SK-N-SH treated with all-trans-retinoic acid at 6 μM for 48 hours (cell line): Measurements from ENCODE around the gene FTH1.

ENCODE experiments used
- ATAC-seq: fragments of 200-7000 bp; cut with Tn5 transposase; 3 replicates; pipeline ENCODE4 v1.9.1; 2020; ENCODE audit warnings: mild to moderate bottlenecking, moderate library complexity
- ARNTL ChIP-seq: fragments of 450-650 bp; formaldehyde crosslinking; IDR thresholded peaks from 2 replicates; pipeline ENCODE4 v1.5.0; 2020; ENCODE audit warnings: low read depth, mild to moderate bottlenecking, moderate library complexity, borderline replicate concordance
- BACH2 ChIP-seq: fragments of 250-450 bp; sonication (Bioruptor Pico); IDR thresholded peaks from 2 replicates; pipeline ENCODE4 v1.9.0; 2021; ENCODE audit warnings: mild to moderate bottlenecking, borderline replicate concordance
- CSDC2 ChIP-seq: fragments of 250-450 bp; sonication (Bioruptor Pico); IDR thresholded peaks from 2 replicates; pipeline ENCODE4 v1.5.0; 2020; ENCODE audit warnings: mild to moderate bottlenecking, moderate library complexity
- ESRRG ChIP-seq: fragments of 250-450 bp; sonication (Bioruptor Pico); IDR thresholded peaks from 2 replicates; pipeline ENCODE4 v1.6.1; 2021; ENCODE audit warnings: mild to moderate bottlenecking
- GLIS3 ChIP-seq: fragments of 250-450 bp; sonication (Bioruptor Pico); IDR thresholded peaks from 2 replicates; pipeline ENCODE4 v1.5.0; 2020; ENCODE audit warnings: mild to moderate bottlenecking, moderate library complexity
- ISL1 ChIP-seq: fragments of 250-450 bp; sonication (Bioruptor Pico); IDR thresholded peaks from 2 replicates; pipeline ENCODE4 v2.1.2; 2022; ENCODE audit warnings: mild to moderate bottlenecking, moderate library complexity
- OSR1 ChIP-seq: fragments of 250-450 bp; sonication (Bioruptor Pico); IDR thresholded peaks from 2 replicates; pipeline ENCODE4 v1.8.0; 2022; ENCODE audit warnings: moderate library complexity, mild to moderate bottlenecking, inconsistent platforms
- PATZ1 ChIP-seq: fragments of 250-450 bp; sonication (Bioruptor Pico); IDR thresholded peaks from 2 replicates; pipeline ENCODE4 v1.8.0; 2020; ENCODE audit warnings: mild to moderate bottlenecking, moderate library complexity, borderline replicate concordance
- POU6F1 ChIP-seq: fragments of 250-450 bp; sonication (Bioruptor Pico); IDR thresholded peaks from 2 replicates; pipeline ENCODE4 v1.8.0; 2021; ENCODE audit warnings: low read depth, mild to moderate bottlenecking, moderate library complexity, borderline replicate concordance
- PPARA ChIP-seq: fragments of 250-450 bp; sonication (Bioruptor Pico); IDR thresholded peaks from 2 replicates; pipeline ENCODE4 v1.5.0; 2020; ENCODE audit warnings: mild to moderate bottlenecking, borderline replicate concordance
- RARB ChIP-seq: fragments of 250-450 bp; sonication (Bioruptor Pico); IDR thresholded peaks from 2 replicates; pipeline ENCODE4 v1.8.0; 2021; ENCODE audit warnings: mild to moderate bottlenecking, moderate library complexity
- SNAI2 ChIP-seq: fragments of 250-450 bp; sonication (Bioruptor Pico); IDR thresholded peaks from 2 replicates; pipeline ENCODE4 v1.5.0; 2020; ENCODE audit warnings: mild to moderate bottlenecking, moderate library complexity
- TCF4 ChIP-seq: fragments of 250-450 bp; sonication (Bioruptor Pico); IDR thresholded peaks from 2 replicates; pipeline ENCODE4 v1.8.0; 2021; ENCODE audit warnings: mild to moderate bottlenecking, moderate library complexity, borderline replicate concordance
- TOX ChIP-seq: fragments of 250-450 bp; sonication (Bioruptor Pico); IDR thresholded peaks from 2 replicates; pipeline ENCODE4 v1.8.0; 2021; ENCODE audit warnings: mild to moderate bottlenecking, moderate library complexity, borderline replicate concordance
- ZC3H10 ChIP-seq: fragments of 250-450 bp; sonication (Bioruptor Pico); IDR thresholded peaks from 2 replicates; pipeline ENCODE4 v1.5.1; 2021; ENCODE audit warnings: mild to moderate bottlenecking, moderate library complexity
- ZFP3 ChIP-seq: fragments of 250-450 bp; sonication (Bioruptor Pico); IDR thresholded peaks from 2 replicates; pipeline ENCODE4 v1.5.0; 2020; ENCODE audit warnings: mild to moderate bottlenecking, moderate library complexity
- ZFP30 ChIP-seq: fragments of 450-650 bp; formaldehyde crosslinking; IDR thresholded peaks from 2 replicates; pipeline ENCODE4 v1.5.0; 2022; ENCODE audit warnings: mild to moderate bottlenecking, moderate library complexity
- ZNF70 ChIP-seq: fragments of 450-650 bp; formaldehyde crosslinking; IDR thresholded peaks from 2 replicates; pipeline ENCODE4 v1.5.0; 2020; ENCODE audit warnings: mild to moderate bottlenecking, moderate library complexity
- ZNF8 ChIP-seq: fragments of 450-650 bp; formaldehyde crosslinking; IDR thresholded peaks from 2 replicates; pipeline ENCODE4 v1.5.0; 2020; ENCODE audit warnings: mild to moderate bottlenecking, moderate library complexity
- TF ChIP-seq, protein P1 (sequence below): fragments of 250-450 bp; sonication (Bioruptor Pico); IDR thresholded peaks from 2 replicates; pipeline ENCODE4 v1.5.0; 2020; ENCODE audit warnings: mild to moderate bottlenecking, moderate library complexity
- TF ChIP-seq, protein P2 (sequence below): fragments of 250-450 bp; sonication (Bioruptor Pico); IDR thresholded peaks from 2 replicates; pipeline ENCODE4 v1.5.1; 2021; ENCODE audit warnings: mild to moderate bottlenecking, moderate library complexity
- TF ChIP-seq, protein P3 (sequence below): fragments of 250-450 bp; sonication (Bioruptor Pico); IDR thresholded peaks from 2 replicates; pipeline ENCODE4 v1.5.1; 2020; ENCODE audit warnings: low read depth, mild to moderate bottlenecking, moderate library complexity

The FTH1 gene

GRCh38 chr11:61962213-61963015, 5.0 kb downstream of the FTH1 start:
- peak; percentile 13 for ATAC-seq
- TF ChIP-seq, protein P1, sequence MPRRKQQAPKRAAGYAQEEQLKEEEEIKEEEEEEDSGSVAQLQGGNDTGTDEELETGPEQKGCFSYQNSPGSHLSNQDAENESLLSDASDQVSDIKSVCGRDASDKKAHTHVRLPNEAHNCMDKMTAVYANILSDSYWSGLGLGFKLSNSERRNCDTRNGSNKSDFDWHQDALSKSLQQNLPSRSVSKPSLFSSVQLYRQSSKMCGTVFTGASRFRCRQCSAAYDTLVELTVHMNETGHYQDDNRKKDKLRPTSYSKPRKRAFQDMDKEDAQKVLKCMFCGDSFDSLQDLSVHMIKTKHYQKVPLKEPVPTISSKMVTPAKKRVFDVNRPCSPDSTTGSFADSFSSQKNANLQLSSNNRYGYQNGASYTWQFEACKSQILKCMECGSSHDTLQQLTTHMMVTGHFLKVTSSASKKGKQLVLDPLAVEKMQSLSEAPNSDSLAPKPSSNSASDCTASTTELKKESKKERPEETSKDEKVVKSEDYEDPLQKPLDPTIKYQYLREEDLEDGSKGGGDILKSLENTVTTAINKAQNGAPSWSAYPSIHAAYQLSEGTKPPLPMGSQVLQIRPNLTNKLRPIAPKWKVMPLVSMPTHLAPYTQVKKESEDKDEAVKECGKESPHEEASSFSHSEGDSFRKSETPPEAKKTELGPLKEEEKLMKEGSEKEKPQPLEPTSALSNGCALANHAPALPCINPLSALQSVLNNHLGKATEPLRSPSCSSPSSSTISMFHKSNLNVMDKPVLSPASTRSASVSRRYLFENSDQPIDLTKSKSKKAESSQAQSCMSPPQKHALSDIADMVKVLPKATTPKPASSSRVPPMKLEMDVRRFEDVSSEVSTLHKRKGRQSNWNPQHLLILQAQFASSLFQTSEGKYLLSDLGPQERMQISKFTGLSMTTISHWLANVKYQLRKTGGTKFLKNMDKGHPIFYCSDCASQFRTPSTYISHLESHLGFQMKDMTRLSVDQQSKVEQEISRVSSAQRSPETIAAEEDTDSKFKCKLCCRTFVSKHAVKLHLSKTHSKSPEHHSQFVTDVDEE (CRISPR knock-in tag) = no peak
- TF ChIP-seq ESRRG (CRISPR knock-in tag) (no peak), ZC3H10 (CRISPR knock-in tag) (no peak), SNAI2 (no peak), ZNF70 (CRISPR knock-in tag) (no peak), ZFP3 (no peak), PATZ1 (CRISPR knock-in tag) (no peak), ZNF8 (no peak), ZFP30 (CRISPR knock-in tag) (no peak), POU6F1 (CRISPR knock-in tag) (no peak), TOX (no peak), ARNTL (CRISPR knock-in tag) (no peak), PPARA (CRISPR knock-in tag) (no peak), BACH2 (no peak), OSR1 (CRISPR knock-in tag) (no peak), RARB (CRISPR knock-in tag) (no peak), CSDC2 (CRISPR knock-in tag) (no peak), ISL1 (CRISPR knock-in tag) (no peak)
- TF ChIP-seq, protein P2, sequence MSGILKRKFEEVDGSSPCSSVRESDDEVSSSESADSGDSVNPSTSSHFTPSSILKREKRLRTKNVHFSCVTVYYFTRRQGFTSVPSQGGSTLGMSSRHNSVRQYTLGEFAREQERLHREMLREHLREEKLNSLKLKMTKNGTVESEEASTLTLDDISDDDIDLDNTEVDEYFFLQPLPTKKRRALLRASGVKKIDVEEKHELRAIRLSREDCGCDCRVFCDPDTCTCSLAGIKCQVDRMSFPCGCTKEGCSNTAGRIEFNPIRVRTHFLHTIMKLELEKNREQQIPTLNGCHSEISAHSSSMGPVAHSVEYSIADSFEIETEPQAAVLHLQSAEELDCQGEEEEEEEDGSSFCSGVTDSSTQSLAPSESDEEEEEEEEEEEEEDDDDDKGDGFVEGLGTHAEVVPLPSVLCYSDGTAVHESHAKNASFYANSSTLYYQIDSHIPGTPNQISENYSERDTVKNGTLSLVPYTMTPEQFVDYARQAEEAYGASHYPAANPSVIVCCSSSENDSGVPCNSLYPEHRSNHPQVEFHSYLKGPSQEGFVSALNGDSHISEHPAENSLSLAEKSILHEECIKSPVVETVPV (CRISPR knock-in tag) = no peak
- TF ChIP-seq, protein P3, sequence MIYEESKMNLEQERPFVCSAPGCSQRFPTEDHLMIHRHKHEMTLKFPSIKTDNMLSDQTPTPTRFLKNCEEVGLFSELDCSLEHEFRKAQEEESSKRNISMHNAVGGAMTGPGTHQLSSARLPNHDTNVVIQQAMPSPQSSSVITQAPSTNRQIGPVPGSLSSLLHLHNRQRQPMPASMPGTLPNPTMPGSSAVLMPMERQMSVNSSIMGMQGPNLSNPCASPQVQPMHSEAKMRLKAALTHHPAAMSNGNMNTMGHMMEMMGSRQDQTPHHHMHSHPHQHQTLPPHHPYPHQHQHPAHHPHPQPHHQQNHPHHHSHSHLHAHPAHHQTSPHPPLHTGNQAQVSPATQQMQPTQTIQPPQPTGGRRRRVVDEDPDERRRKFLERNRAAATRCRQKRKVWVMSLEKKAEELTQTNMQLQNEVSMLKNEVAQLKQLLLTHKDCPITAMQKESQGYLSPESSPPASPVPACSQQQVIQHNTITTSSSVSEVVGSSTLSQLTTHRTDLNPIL (CRISPR knock-in tag) = no peak

- TF ChIP-seq POU6F1 (CRISPR knock-in tag) (no peak), ZNF70 (CRISPR knock-in tag) (no peak), ARNTL (CRISPR knock-in tag) (no peak), RARB (CRISPR knock-in tag) (no peak), CSDC2 (CRISPR knock-in tag) (no peak), TCF4 (CRISPR knock-in tag) (no peak), PATZ1 (CRISPR knock-in tag) (no peak), GLIS3 (CRISPR knock-in tag) (no peak), PPARA (CRISPR knock-in tag) (no peak), ESRRG (CRISPR knock-in tag) (no peak)
- TF ChIP-seq, protein P3 (CRISPR knock-in tag) = no peak
- ATAC-seq = peak; percentile 41
Measured at GRCh38 chr11:61961570-61962212, 5.7 kb downstream of the FTH1 start.
